Fibroblast of villous mesenchyme (primary cell): ENCODE measurements around the gene FGF10. TPM values are rescaled to one million over a fixed set of nuclear protein-coding genes. Genes with fewer than 3 reads are reported as not detected.
A peak's percentile ranks its signal among the peaks of the same experiment; 100 is the strongest.

ENCODE experiments used
- DNase-seq: peaks from one replicate; pipeline ENCODE4 v3.0.0-alpha.2; 2010; ENCODE audit warnings: low read depth
- H3K4me3 ChIP-seq: 2 replicates; pipeline ENCODE4 v1.5.1; 2011; ENCODE audit warnings: low read depth, mild to moderate bottlenecking, low read length
- total RNA-seq: library from RNA; depleted of rRNA; stranded (reverse); fragments of >200 nt; gene quantifications from 2 replicates; pipeline ENCODE4 v1.2.3, GENCODE V29; 2012
- TF ChIP-seq, protein P1 (sequence below): IDR thresholded peaks from 2 replicates; pipeline ENCODE4 v1.5.1; 2012; ENCODE audit warnings: low read depth, mild to moderate bottlenecking, low read length; ENCODE audit not compliant: insufficient read depth

Gene FGF10
- not detected in 2 replicates for total RNA-seq

DNA sequence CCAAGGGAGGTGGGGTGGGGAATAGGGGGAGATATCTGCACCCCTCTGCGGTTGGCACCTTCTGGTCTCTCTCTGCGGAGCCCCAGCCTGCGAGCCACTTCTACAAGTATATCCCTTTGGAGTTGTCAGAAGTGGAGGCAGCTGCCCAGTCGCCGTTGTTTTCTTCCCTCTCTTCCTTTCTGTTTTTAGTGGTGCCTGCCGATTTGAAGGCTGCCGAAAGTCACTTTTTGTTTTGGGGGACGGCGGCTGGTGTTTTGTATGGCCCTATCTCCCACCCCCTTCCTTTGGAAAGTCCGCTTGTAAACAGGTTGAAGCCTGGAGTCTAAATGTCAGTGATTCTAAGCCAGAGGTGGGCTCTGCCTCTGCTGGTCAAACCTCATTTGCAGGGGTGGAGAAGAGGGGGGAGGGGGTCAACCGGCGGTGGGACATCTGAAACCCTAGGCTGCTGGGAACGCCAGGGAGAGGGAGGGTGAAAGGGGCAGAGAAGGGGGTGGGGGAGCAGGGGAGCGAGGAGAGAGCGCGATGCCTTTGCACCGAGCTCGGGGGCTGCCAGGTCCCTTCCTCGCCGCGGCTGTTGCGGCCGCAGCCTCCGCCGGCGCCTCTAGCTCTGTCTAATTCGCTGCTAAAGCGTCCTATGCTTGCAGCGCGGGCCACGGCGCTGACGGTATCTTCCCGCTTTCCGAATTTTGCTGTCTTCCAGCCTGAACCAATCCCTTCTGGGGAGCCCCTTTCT lies at the start of gene FGF10:
Gene FGF10 (minus strand): TSS at position 331 of the 733 bp plus-strand sequence. CDS start 738 bp downstream, outside the sequence.
- TF ChIP-seq, protein P1, sequence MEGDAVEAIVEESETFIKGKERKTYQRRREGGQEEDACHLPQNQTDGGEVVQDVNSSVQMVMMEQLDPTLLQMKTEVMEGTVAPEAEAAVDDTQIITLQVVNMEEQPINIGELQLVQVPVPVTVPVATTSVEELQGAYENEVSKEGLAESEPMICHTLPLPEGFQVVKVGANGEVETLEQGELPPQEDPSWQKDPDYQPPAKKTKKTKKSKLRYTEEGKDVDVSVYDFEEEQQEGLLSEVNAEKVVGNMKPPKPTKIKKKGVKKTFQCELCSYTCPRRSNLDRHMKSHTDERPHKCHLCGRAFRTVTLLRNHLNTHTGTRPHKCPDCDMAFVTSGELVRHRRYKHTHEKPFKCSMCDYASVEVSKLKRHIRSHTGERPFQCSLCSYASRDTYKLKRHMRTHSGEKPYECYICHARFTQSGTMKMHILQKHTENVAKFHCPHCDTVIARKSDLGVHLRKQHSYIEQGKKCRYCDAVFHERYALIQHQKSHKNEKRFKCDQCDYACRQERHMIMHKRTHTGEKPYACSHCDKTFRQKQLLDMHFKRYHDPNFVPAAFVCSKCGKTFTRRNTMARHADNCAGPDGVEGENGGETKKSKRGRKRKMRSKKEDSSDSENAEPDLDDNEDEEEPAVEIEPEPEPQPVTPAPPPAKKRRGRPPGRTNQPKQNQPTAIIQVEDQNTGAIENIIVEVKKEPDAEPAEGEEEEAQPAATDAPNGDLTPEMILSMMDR = no peak
- peak within 1 kb of the TSS; percentile 46 for H3K4me3 ChIP-seq
- DNase-seq = no peak

DNA sequence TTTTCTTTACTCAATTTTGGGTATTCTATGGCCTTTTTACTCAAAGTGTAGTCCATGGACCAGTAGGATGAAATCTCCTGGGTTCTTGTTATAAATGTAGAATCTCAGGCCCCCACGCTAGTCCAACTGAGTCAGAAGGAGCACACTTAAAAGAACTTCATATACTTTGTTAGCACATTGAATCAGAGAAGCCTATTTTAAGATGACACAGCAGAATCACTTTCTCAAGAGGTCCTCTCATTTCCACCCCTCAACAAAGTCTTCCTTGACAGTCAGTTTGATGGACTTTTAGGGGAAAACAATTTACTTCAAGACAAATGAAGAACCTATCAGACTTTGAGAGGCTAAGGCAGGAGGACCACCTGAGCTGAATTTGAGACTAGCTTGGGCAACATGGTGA lies 37.7 kb upstream of the FGF10 start:
- TF ChIP-seq, protein P1 = no peak

DNA sequence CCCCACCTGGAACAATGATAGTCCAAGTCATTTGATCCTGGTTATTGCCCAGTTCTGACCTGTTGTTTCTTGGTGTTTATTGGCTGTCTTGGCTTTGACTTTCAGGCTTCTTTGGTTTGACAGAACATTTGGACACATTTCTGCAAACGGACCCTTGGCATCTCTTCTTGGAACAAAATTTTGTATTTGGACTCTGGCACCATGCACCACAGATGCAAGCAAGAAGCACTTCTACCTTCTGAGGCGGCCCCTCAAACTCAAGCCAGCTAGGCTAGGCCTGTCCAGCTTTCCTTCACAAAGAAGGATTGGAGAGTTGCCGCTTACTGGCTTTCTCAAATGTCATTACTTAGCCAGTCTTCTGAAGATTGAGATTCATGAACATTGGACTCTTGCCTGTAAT lies 23.1 kb upstream of the FGF10 start:
- no peak for DNase-seq
- H3K4me3 ChIP-seq = no peak overlapping the region
- TF ChIP-seq, protein P1 = no peak

More for the DNA sequence above, 37.7 kb upstream of the FGF10 start:
- no peak for DNase-seq
- H3K4me3 ChIP-seq = no peak overlapping the region

DNA sequence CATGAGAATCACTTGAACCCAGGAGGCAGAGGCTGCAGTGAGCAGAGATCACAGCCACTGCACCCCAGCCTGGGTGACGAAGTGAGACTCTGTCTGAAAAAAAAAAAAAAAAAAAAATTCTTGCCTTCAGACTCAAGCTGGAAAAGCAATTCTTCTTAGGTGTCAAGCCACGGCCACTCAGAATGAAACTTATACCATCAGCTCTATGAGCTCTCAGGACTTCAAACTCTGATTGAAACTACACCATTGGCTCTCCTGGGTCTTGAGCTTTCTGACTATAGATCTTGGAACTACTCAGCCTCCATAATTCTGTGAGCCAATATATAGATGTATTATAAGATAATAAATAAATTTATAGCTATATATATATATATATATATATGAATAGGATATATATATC lies 12.9 kb upstream of the FGF10 start:
- H3K4me3 ChIP-seq = no peak overlapping the region
- TF ChIP-seq, protein P1 = no peak
- no peak for DNase-seq

DNA sequence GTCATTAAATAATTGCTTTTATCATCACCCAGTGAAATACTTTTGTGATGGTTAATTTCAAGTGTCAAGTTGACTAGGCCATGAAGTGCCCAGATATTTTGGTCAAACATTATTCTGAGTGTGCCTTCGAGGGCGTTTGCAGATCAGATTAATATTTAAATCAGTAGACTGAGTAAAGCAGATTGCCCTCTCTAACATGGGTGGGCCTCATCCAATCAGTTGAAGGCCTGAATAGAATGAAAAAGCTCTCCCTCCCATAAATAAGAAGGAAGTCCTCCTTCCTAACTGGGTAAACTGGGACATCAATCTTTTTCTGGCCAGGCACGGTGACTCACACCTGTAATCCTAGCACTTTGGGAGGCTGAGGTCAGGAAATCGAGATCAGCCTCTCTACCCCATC lies 12.4 kb upstream of the FGF10 start:
- no peak overlapping the region for H3K4me3 ChIP-seq
- TF ChIP-seq, protein P1 = no peak
- DNase-seq = no peak

- TF ChIP-seq, protein P1 = no peak
- DNase-seq = no peak
These were observed 9.2 kb upstream of the FGF10 start for GRCh38 chr5:44398382-44398781.

DNA sequence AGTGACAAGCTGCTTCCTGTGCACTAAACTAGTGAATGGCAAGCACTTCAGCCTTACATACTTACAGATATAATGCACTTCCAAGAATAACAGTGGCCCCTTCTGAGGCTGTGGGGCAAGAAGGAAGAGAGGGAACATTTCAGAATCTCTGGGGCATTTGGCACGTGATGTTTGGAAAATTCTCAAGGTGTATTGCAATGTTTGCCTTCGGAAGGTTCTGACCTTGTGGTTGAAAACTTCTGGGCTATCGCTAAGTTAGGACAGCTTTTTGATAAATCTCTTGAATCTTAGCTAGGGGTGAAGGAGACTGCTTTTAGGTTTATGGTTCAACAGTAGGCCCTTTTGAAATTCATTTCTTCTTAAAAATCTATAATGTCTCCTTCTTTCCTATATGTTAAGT lies 7.1 kb upstream of the FGF10 start:
- no peak overlapping the region for H3K4me3 ChIP-seq
- TF ChIP-seq, protein P1 = no peak
- DNase-seq = no peak

More at GRCh38 chr5:44398382-44398781, 9.2 kb upstream of the FGF10 start:
- no peak overlapping the region for H3K4me3 ChIP-seq
